GM20000 (cell line): ENCODE results near the gene BOD1L2.

ENCODE experiments used
- DNase-seq: peaks from one replicate; pipeline ENCODE4 v3.0.0; 2012; ENCODE audit warnings: low spot score
- TF ChIP-seq, protein P1 (sequence below): IDR thresholded peaks from 2 replicates; pipeline ENCODE4 v1.5.1; 2012; ENCODE audit warnings: mild to moderate bottlenecking, control low read depth; ENCODE audit errors: extremely low read depth, missing control alignments

BOD1L2 gene

DNA sequence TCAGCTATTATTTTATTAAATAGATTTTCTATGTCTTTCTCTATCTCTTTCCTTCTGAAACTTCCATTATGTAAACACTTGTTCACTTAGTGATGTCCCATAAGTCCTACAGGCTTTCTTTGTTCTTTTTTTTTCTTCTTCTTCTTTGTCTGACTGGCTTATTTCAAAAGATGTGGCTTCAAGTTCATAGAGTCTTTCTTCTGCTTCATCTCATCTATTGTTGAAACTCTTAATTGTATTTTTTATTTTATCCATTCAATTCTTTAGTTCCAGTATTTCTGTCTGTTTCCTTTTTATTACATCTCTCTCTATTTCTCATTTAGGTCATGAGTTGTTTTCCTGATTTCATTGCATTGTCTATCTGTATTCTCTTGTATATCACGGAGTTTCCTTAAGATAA lies 38.5 kb downstream of the BOD1L2 start:
- no peak for DNase-seq
- TF ChIP-seq, protein P1, sequence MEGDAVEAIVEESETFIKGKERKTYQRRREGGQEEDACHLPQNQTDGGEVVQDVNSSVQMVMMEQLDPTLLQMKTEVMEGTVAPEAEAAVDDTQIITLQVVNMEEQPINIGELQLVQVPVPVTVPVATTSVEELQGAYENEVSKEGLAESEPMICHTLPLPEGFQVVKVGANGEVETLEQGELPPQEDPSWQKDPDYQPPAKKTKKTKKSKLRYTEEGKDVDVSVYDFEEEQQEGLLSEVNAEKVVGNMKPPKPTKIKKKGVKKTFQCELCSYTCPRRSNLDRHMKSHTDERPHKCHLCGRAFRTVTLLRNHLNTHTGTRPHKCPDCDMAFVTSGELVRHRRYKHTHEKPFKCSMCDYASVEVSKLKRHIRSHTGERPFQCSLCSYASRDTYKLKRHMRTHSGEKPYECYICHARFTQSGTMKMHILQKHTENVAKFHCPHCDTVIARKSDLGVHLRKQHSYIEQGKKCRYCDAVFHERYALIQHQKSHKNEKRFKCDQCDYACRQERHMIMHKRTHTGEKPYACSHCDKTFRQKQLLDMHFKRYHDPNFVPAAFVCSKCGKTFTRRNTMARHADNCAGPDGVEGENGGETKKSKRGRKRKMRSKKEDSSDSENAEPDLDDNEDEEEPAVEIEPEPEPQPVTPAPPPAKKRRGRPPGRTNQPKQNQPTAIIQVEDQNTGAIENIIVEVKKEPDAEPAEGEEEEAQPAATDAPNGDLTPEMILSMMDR: no peak

DNA sequence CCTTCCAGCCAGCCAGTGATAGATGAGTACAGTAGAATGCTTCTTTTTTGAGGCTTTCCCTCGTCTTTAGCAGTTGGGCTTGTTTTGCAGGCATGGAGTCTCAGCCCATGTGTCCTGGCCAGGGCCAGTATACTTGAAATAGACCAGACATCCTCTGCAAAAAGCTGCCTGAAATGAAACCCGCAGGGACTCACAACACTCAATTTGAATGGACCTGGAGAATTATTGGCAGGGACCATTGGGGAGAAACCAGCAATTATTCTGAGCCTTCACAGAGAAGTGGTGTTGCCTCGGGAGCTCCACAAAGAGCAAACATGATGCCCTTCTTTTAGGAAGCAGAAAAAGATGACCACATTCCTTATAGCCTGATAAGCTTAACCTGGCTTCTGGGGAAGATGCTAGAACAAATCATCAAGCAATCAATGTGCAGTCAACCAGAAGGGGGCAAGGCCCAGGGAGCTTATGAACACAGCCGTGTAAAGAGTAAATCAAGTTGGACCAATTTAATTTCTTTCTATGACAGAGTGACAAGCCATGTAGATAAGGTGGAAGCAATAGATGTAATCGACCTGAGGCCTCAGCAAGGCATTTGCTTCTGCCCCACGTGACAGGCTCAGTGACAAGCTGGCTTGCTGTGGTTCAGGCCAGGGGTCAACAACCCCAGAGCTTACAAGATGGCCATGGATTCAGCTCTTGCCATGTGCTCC lies 42.1 kb downstream of the BOD1L2 start:
- TF ChIP-seq, protein P1: no peak
- DNase-seq: no peak

DNA sequence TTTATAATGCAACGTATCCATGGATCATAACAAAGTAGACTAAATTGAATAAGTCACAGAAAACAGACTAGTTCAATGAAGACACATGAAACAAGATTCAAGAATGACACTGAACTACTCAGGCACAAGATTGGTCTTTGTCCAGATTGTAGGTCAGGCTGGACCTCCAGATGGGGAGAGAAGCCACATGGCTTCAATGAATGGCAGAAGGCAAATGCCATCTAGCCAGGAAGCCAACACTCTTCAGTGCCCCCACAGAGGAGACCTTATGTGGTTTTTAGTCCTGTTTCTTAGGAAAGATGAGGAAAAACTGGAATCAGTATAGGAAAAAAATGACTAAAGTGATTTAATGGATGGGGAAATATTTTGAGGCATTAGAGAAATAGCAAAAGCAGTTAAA lies 43.1 kb downstream of the BOD1L2 start:
- TF ChIP-seq, protein P1: no peak
- DNase-seq: no peak

DNA sequence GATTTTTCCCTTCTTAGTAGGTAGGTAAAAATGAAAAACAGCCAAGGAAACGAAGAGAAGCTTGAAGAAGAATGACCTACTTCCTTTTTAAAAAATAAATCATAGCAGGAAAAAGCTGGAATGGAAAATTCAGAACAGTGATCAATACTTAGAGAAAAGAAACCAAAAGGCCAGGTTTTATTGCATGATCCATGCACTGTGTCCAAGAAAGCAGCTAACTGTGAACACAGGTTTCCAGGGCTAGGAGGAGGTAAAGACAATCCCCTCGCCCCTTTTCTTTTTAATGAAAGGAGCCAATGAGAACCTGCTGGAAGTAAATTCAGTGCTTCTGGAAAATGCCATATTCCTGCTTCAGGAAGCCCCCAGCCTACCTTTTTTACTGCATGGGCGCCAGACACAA lies 47.2 kb downstream of the BOD1L2 start:
- TF ChIP-seq, protein P1: no peak
- no peak for DNase-seq

DNA sequence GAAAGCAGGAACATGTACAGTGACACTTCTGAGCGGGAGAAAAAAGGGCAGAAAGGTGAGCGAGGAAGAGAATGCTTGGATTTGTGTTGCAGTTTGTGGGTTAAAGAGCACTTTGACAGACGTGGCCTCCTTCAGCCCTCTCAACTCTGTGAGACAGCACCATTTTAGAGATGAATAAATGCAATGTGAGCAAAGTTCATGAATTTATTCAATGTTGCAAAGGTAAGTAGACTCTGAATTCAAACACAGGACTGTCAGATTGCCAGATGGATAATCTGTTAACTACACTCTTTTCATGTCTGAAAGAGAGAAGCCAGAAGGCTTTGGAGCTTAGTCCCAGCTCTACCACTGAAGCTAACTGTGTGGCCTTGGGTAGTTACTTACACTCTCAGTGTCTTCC lies 47.7 kb downstream of the BOD1L2 start:
- TF ChIP-seq, protein P1: no peak
- no peak for DNase-seq

DNA sequence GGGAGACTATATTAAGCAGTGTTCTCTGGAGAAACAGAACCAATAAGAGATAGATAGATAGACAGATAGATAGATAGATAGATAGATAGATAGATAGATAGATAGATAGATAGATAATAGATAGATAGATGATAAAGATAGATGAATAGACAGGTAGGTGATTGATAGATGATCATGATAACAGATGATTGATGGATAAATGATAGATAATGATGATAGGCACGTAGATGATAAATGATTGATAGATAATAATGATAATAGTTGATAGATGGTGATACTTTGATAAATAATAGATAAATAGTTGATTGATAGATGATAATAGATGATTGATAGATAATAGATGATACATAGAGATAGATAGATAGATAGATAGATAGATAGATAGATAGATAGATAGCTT lies 48.5 kb downstream of the BOD1L2 start:
- TF ChIP-seq, protein P1: no peak
- no peak for DNase-seq

DNA sequence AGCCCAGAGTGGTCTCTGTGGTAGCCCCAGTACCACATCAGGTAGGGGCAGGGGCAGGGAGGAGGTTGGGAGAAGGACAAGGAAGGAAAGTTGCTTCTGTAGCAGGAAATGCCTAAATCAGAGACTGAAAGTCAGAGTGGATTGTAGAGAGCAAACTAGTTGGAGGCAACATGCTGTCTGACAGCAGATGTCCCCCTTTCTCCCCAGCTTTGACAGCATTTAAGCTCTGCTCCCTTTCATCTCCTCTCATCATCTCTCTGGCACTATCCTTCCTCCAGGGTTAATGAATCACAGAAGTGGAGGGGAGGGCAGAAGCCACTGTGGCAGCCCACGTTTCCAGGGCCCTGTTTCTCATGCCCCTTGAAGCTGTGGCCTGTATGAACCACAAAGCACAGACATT lies 50.4 kb downstream of the BOD1L2 start:
- TF ChIP-seq, protein P1: no peak
- no peak for DNase-seq
